HG03135 (cell line): ENCODE data around the gene SRGAP3.
A peak's percentile ranks its signal among the peaks of the same experiment; 100 is the strongest.

Experiments
- ATAC-seq: cut with Tn5 transposase; IDR thresholded peaks from one replicate; pipeline ENCODE4 v1.9.1; 2021; ENCODE audit warnings: mild to moderate bottlenecking, moderate library complexity; ENCODE audit not compliant: unreplicated experiment

The SRGAP3 gene

GRCh38 chr3:8976540-8977182 is 272.8 kb downstream of the SRGAP3 start:
- ATAC-seq: no peak

- no peak for ATAC-seq
These were observed 274.1 kb downstream of the SRGAP3 start for GRCh38 chr3:8975081-8976020.

DNA sequence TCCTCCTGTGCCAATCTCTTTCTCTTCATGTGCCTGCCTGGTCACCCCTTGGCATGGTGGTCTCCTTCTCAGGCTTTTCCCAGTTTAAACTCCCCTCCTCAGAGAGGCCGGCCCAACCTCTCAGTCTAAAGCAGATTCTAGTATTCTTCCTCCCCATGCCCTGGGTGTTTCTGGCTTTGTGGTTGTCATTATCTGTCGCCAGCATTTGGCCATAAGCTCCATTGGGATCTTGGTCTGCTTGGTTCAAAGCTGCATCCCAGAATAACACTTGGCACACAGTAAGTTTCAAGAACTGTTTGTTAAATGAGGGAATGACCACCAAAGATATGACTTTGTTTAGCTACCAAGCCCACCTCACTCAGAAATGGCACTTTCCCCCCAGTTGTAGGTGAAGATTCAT is 275.0 kb downstream of the SRGAP3 start:
- no peak for ATAC-seq

DNA sequence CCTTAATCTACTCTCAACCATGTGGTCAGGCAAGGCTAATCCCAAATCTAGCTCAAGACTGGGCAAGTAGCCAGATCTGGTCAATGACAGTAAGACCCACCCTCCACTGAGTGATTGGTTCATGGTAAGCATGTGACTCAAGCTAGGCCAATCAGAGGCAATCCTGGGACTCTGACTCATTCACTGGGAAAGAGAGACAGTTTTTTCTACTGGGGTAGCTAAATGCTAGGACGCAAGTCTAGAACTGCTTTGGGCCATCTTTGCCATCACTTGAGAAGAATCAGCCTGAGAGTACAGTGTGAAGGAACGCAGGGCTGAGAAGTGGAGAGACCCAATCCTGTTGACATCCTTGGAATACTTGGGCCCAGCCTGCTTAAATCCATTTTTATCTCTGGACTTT is 276.8 kb downstream of the SRGAP3 start:
- ATAC-seq: no peak

GRCh38 chr3:8970971-8971589 is 278.4 kb downstream of the SRGAP3 start:
- ATAC-seq: peak; percentile 49

DNA sequence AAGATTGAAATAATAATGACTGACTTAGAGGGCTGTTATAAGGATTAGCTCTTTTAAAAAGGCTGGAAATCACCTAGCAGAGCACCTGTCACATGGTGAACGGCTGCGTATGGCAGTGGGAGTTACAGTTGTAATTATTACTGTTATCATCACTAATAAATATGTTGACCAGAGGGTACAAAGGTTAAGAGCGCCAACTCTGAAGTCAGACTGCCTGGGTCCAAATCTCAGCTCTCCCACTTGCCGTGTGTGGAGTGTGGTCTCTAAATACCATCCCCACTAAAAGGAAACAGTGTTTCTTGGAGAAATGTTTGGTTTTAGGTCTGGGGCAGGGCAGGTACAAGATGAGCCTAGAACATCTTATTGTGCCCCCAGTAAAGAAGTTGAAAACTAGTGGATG is 280.2 kb downstream of the SRGAP3 start:
- ATAC-seq: no peak

GRCh38 chr3:8968375-8968882 is 281.0 kb downstream of the SRGAP3 start:
- no peak for ATAC-seq

GRCh38 chr3:8967553-8967952 is 281.9 kb downstream of the SRGAP3 start:
- ATAC-seq: no peak

- ATAC-seq: no peak
These were observed 282.6 kb downstream of the SRGAP3 start for GRCh38 chr3:8966820-8967348.

DNA sequence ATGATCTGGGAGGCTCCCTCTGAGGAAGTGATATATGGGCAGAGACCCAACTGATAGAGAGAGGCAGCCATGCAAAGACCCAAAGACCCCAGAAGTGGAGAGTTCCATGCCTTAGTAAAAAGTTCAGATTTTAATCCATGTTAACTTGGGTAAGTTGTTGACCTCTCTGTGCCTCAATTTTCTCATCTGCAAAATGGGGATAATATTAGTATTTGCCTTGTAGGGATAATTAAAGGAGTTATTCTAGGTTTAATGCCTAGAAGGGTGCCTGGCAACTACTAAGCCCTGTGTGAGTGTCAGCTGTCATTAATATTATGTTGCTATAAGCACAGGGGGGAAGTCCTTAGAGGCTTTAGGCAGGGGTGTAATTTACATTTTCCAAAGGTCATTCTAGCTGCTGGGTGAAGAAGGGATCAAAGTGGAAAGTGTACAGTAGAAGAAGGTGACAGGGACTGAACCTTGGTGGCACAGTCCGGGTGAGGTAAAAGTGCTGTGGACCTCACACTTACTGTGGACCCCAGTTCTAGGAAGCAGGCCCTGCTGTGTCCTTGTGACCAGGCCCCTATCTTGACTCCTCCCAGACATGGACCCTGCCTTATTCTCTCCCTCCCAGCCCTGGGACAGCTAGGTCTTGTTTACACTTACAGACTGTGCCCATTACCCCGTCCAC is 283.2 kb downstream of the SRGAP3 start:
- no peak for ATAC-seq

- no peak for ATAC-seq
These were observed 284.7 kb downstream of the SRGAP3 start for GRCh38 chr3:8964436-8965370.

DNA sequence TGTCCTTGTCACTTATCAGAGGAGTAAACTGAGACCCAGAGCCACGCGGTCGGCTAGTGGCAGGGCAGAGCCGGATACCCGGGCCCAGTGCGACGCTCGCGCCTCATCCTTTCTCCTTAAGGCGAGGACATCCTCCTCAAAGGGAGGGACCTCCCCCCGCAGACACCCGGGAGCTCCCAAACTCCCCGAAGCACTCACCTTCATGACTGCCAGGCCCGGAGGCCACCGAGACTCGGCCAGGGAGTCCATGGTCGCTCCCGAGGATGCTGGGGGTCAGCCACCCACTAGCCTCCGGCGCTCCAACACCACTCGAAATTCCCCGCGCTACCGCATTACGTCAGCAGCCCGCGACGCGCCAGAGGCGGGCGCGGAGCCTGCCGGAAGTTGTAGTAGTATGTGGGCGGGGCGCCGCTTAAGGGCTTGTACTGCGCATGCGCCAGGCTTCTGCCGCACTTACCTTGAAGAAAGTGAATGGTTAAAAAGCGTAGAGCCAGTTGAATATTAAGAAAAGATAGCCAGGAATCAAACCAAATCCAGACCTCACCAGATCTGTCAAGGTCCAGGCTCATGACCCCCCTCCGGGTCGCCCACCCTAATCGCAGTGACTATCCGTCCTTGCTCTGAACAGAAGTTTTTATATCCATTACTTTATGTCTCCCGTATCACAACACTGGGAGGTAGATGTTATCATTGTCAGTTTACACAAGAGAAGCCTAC is 286.2 kb downstream of the SRGAP3 start, which contains the start of gene RAD18:
RAD18 (minus strand) TSS at position 336 of the 717 bp plus-strand sequence; CDS start at position 249, 87 bp downstream.
- peak; percentile 87 for ATAC-seq

- ATAC-seq: no peak
These were observed 287.1 kb downstream of the SRGAP3 start for GRCh38 chr3:8962226-8962861.

DNA sequence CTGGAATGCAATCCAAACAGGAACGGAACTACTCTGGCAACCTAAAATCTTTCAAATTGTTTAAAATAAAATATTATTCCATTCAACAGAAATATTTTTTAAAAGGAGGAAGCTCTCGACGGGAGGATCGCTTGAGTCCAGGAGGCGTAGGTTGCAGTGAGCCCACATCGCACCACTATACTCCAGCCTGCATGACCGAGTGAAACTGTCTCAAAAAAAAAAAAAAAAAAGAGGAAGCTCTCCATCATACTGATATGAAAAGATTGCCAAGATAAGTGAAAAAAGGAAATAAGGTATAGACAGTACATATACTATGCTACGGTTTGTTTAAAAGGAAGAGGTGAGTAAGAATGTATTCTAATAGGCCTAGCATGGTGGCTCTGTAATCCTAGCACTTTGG is 289.8 kb downstream of the SRGAP3 start:
- no peak for ATAC-seq

- peak; percentile 81 for ATAC-seq
These were observed 294.3 kb downstream of the SRGAP3 start for GRCh38 chr3:8954938-8955763.

DNA sequence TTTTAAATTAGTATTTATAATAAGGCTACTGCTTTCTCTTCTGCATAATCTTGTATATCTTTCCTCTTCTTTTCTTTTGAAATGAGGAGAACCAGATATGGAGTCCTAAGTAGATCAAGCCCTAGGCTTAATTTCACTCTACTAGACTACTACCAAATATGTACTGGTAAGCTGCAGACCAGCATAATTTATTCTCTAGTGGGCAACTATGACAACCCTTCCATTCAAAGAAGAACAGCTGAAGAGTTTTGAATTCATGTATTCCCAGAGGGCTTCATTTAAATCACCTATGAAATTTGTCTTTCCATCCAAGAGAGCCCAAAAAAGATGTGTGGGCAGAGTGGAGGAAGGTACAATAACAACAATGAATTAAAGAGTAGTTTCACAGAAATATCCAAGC is 296.1 kb downstream of the SRGAP3 start:
- ATAC-seq: no peak

DNA sequence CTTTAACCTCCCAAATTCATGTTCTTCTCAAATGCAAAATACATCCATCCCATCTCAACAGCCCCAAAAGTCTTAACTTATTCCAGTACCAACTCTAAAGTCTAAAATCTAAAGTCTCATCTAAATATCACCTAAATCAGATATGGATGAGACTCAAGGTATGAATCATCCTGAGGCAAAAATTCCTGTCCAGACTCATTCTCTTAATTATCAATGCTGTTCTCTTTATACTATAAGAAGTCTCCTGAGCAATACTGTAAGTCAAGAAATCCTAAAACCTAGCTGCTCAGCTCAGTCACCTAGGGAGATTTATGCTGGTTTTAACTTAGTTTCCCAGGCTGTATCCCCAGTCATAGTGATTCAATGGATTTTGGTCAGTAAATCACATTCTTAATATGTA is 297.3 kb downstream of the SRGAP3 start:
- no peak for ATAC-seq
